KMS-11 (cell line): ENCODE data around the gene IRF2BP1.

Experiments used
- H2AFZ ChIP-seq: fragments of 200-600 bp; sonication (generic); 2 replicates; pipeline ENCODE4 v1.6.1; 2016; ENCODE audit warnings: antibody characterized with exemption, mixed run types, low read depth
- H3K27ac ChIP-seq: fragments of 200-600 bp; sonication (generic); 2 replicates; pipeline ENCODE4 v1.6.1; 2016; ENCODE audit warnings: mild to moderate bottlenecking, mixed run types
- H3K27me3 ChIP-seq: fragments of 200-600 bp; sonication (generic); 2 replicates; pipeline ENCODE4 v1.6.1; 2017; ENCODE audit warnings: mild to moderate bottlenecking, low read depth, mixed run types, moderate library complexity; ENCODE audit not compliant: insufficient read depth
- H3K36me3 ChIP-seq: fragments of 200-600 bp; sonication (generic); 2 replicates; pipeline ENCODE4 v1.6.1; 2017; ENCODE audit warnings: mild to moderate bottlenecking, mixed run types; ENCODE audit not compliant: insufficient read depth
- H3K4me1 ChIP-seq: fragments of 200-600 bp; sonication (generic); 2 replicates; pipeline ENCODE4 v1.6.1; 2016; ENCODE audit warnings: mild to moderate bottlenecking, low read depth, mixed run types; ENCODE audit not compliant: poor library complexity, severe bottlenecking
- H3K4me2 ChIP-seq: fragments of 200-600 bp; sonication (generic); 2 replicates; pipeline ENCODE4 v1.7.0; 2016; ENCODE audit warnings: mild to moderate bottlenecking, mixed run types
- H3K4me3 ChIP-seq: fragments of 200-600 bp; sonication (generic); IDR thresholded peaks from 2 replicates; pipeline ENCODE4 v1.6.1; 2017; ENCODE audit warnings: low read depth, low read length, mixed read lengths; ENCODE audit not compliant: insufficient read depth
- H3K79me2 ChIP-seq: fragments of 200-600 bp; sonication (generic); 2 replicates; pipeline ENCODE4 v1.6.1; 2016; ENCODE audit warnings: low read depth, mixed run types; ENCODE audit not compliant: insufficient read depth
- H3K9ac ChIP-seq: fragments of 200-600 bp; sonication (generic); 2 replicates; pipeline ENCODE4 v1.6.1; 2016; ENCODE audit warnings: mild to moderate bottlenecking, mixed run types
- H4K20me1 ChIP-seq: fragments of 200-600 bp; sonication (generic); 2 replicates; pipeline ENCODE4 v1.6.1; 2016; ENCODE audit warnings: mild to moderate bottlenecking, mixed run types; ENCODE audit not compliant: insufficient read depth
- CTCF ChIP-seq: fragments of 200-600 bp; sonication (generic); conservative IDR thresholded peaks from 2 replicates; pipeline ENCODE4 v1.6.1; 2017; ENCODE audit warnings: low read depth, mild to moderate bottlenecking, antibody characterized with exemption, low read length, moderate library complexity, mixed read lengths

Gene IRF2BP1

GRCh38 chr19:45922281-45922680, 36.3 kb upstream of the IRF2BP1 start:
- no peak for TF ChIP-seq CTCF
- Histone ChIP-seq H3K27me3 (peaks cover 57% of the 10 kb centered on the region), H3K27ac (no peak overlapping the region)

GRCh38 chr19:45920458-45920857, 34.5 kb upstream of the IRF2BP1 start:
- Histone ChIP-seq H3K36me3 (no peaks in the 10 kb centered on the region), H3K27ac (no peak overlapping the region), H3K4me3 (no peak overlapping the region), H3K79me2 (no peaks in the 10 kb centered on the region), H3K4me1 (no peaks in the 10 kb centered on the region), H4K20me1 (no peaks in the 10 kb centered on the region), H3K27me3 (peaks cover 75% of the 10 kb centered on the region), H3K4me2 (no peak overlapping the region), H2AFZ (no peak overlapping the region), H3K9ac (no peak overlapping the region)
- no peak for TF ChIP-seq CTCF

More at GRCh38 chr19:45922281-45922680, 36.3 kb upstream of the IRF2BP1 start:
- H2AFZ ChIP-seq, result no peak overlapping the region
- no peak overlapping the region for H3K9ac ChIP-seq
- H4K20me1 ChIP-seq, result no peaks in the 10 kb centered on the region
- no peaks in the 10 kb centered on the region for H3K36me3 ChIP-seq
- no peaks in the 10 kb centered on the region for H3K4me1 ChIP-seq
- H3K4me2 ChIP-seq, result no peak overlapping the region
- no peak overlapping the region for H3K4me3 ChIP-seq
- H3K79me2 ChIP-seq, result no peaks in the 10 kb centered on the region

- H3K36me3 ChIP-seq, result no peaks in the 10 kb centered on the region
- no peak overlapping the region for H3K4me2 ChIP-seq
- H3K9ac ChIP-seq, result no peak overlapping the region
- H3K79me2 ChIP-seq, result no peaks in the 10 kb centered on the region
- H3K27me3 ChIP-seq, result peaks cover 83% of the 10 kb centered on the region
- no peaks in the 10 kb centered on the region for H3K4me1 ChIP-seq
- no peak overlapping the region for H3K4me3 ChIP-seq
- H4K20me1 ChIP-seq, result no peaks in the 10 kb centered on the region
- no peak overlapping the region for H3K27ac ChIP-seq
- TF ChIP-seq CTCF, result no peak
- H2AFZ ChIP-seq, result no peak overlapping the region
These were observed 33.7 kb upstream of the IRF2BP1 start for GRCh38 chr19:45919678-45920077.

- TF ChIP-seq CTCF, result no peak
- peaks cover 89% of the 10 kb centered on the region for H3K27me3 ChIP-seq
These were observed 32.8 kb upstream of the IRF2BP1 start for GRCh38 chr19:45918721-45919120.

More at GRCh38 chr19:45918721-45919120, 32.8 kb upstream of the IRF2BP1 start:
- Histone ChIP-seq H3K9ac (no peak overlapping the region), H3K27ac (no peak overlapping the region), H4K20me1 (no peaks in the 10 kb centered on the region), H3K79me2 (no peaks in the 10 kb centered on the region), H2AFZ (no peak overlapping the region), H3K4me3 (no peak overlapping the region), H3K4me1 (no peaks in the 10 kb centered on the region), H3K4me2 (no peak overlapping the region), H3K36me3 (no peaks in the 10 kb centered on the region)
